ENCODE data around the gene MCF2L.

Gene MCF2L

GRCh38 chr13:113139577-113139976 is 170.6 kb downstream of the MCF2L start:
- no peak for DNase-seq

- no peak for DNase-seq
These were observed 171.9 kb downstream of the MCF2L start for GRCh38 chr13:113140677-113141600.

- DNase-seq = no peak
These were observed 172.6 kb downstream of the MCF2L start for GRCh38 chr13:113141601-113141970.

- no peak for DNase-seq
These were observed 173.9 kb downstream of the MCF2L start for GRCh38 chr13:113142876-113143275.

- DNase-seq = no peak
These were observed 174.6 kb downstream of the MCF2L start for GRCh38 chr13:113143466-113144254.

GRCh38 chr13:113144255-113144629 is 175.2 kb downstream of the MCF2L start:
- no peak for DNase-seq

GRCh38 chr13:113145496-113145895 is 176.5 kb downstream of the MCF2L start:
- DNase-seq = no peak

- DNase-seq = no peak
These were observed 177.0 kb downstream of the MCF2L start for GRCh38 chr13:113145911-113146598.

GRCh38 chr13:113146750-113147149 is 177.7 kb downstream of the MCF2L start:
- no peak for DNase-seq

GRCh38 chr13:113147206-113147605 is 178.2 kb downstream of the MCF2L start:
- DNase-seq = no peak

- DNase-seq = no peak
These were observed 179.4 kb downstream of the MCF2L start for GRCh38 chr13:113148407-113148806.

GRCh38 chr13:113148940-113149503 is 180.0 kb downstream of the MCF2L start:
- peak in 1 of 5 donors; percentile 6 for DNase-seq
